ENCODE results near the gene SAMD11.

- TF ChIP-seq CTCF (IDR thresholded peaks at IDR 0.05; ENCODE audit: insufficient read depth, low read length) (no peak), POLR2AphosphoS5 (IDR thresholded peaks at IDR 0.05; ENCODE audit: low read depth) (no peak)
These were observed 41.2 kb downstream of the SAMD11 start for GRCh38 chr1:964691-965525.
